Bone marrow (tissue), 2 donors: Measurements from ENCODE around the gene AIP.
"Not testable (repeated sequence)": the region's sequence is repeated elsewhere in the genome, so short reads cannot be mapped to it uniquely, and the experiment has no call there.

ENCODE experiments used
- DNase-seq, 2 donors: peaks; one replicate each; lab custom pipeline; 2025; lab: John Stamatoyannopoulos, UW

AIP gene

GRCh38 chr11:67507242-67507863 is 24.5 kb downstream of the AIP start:
- DNase-seq: no peak

GRCh38 chr11:67507864-67508485 is 25.1 kb downstream of the AIP start, which contains the start of gene CDK2AP2:
Gene CDK2AP2 (minus strand): TSS chr11:67508162. CDS start chr11:67508082, 80 bp downstream.
- peak; percentile 96 to 98 for DNase-seq

GRCh38 chr11:67508486-67509121 is 25.8 kb downstream of the AIP start:
- peak; percentile 97 to 98 for DNase-seq

GRCh38 chr11:67510023-67510345 is 27.2 kb downstream of the AIP start:
- no peak for DNase-seq

- not testable (repeated sequence) for DNase-seq
Measured at GRCh38 chr11:67511558-67511957, 28.7 kb downstream of the AIP start.

- DNase-seq: no peak
Measured at GRCh38 chr11:67514116-67514515, 31.3 kb downstream of the AIP start.

GRCh38 chr11:67516806-67517205 is 34.0 kb downstream of the AIP start:
- DNase-seq: no peak

GRCh38 chr11:67517784-67518552 is 35.1 kb downstream of the AIP start:
- DNase-seq: no peak

- no peak for DNase-seq
Measured at GRCh38 chr11:67519726-67520125, 36.9 kb downstream of the AIP start.

- DNase-seq: no peak
Measured at GRCh38 chr11:67520856-67521824, 38.3 kb downstream of the AIP start.

GRCh38 chr11:67521924-67522323 is 39.1 kb downstream of the AIP start:
- no peak for DNase-seq

GRCh38 chr11:67522338-67522737 is 39.5 kb downstream of the AIP start:
- DNase-seq: no peak

GRCh38 chr11:67522844-67523555 is 40.2 kb downstream of the AIP start, which contains the start of gene CABP2:
Gene CABP2 (minus strand): TSS chr11:67523446. CDS start chr11:67523326, 120 bp downstream.
- DNase-seq: no peak

- DNase-seq: no peak
Measured at GRCh38 chr11:67523556-67524479, 41.0 kb downstream of the AIP start.

- DNase-seq: no peak
Measured at GRCh38 chr11:67524480-67524808, 41.6 kb downstream of the AIP start.

GRCh38 chr11:67525275-67525976 is 42.6 kb downstream of the AIP start:
- DNase-seq: no peak

GRCh38 chr11:67528376-67528775 is 45.5 kb downstream of the AIP start:
- no peak for DNase-seq

- no peak for DNase-seq
Measured at GRCh38 chr11:67530282-67530592, 47.4 kb downstream of the AIP start.

- DNase-seq: no peak
Measured at GRCh38 chr11:67532889-67533288, 50.1 kb downstream of the AIP start.
